K562 treated with DMSO at 1 percent for 48 hours (cell line): ENCODE results near the gene CHML. TPM values are rescaled to one million over a fixed set of nuclear protein-coding genes. Genes with fewer than 3 reads are reported as not detected.

ENCODE experiments used
- total RNA-seq: library from RNA; unstranded; fragments of 300-600 nt; gene quantifications from 2 replicates; pipeline ENCODE4 v1.2.3, GENCODE V29; 2022; ENCODE audit warnings: low replicate concordance; ENCODE audit errors: extremely low read depth

The CHML gene, protein sequence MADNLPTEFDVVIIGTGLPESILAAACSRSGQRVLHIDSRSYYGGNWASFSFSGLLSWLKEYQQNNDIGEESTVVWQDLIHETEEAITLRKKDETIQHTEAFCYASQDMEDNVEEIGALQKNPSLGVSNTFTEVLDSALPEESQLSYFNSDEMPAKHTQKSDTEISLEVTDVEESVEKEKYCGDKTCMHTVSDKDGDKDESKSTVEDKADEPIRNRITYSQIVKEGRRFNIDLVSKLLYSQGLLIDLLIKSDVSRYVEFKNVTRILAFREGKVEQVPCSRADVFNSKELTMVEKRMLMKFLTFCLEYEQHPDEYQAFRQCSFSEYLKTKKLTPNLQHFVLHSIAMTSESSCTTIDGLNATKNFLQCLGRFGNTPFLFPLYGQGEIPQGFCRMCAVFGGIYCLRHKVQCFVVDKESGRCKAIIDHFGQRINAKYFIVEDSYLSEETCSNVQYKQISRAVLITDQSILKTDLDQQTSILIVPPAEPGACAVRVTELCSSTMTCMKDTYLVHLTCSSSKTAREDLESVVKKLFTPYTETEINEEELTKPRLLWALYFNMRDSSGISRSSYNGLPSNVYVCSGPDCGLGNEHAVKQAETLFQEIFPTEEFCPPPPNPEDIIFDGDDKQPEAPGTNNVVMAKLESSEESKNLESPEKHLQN
- not detected in 2 replicates for total RNA-seq

GRCh38 chr1:241640149-241640866 lies at the start of gene CHML, which contains the start of gene OPN3:
Gene CHML, minus strand, starts transcription at chr1:241640369. Its CDS starts 4,603 bp downstream, at chr1:241635766.
Gene OPN3, minus strand, starts transcription at chr1:241640369. Its CDS starts 115 bp downstream, at chr1:241640254.

GRCh38 chr1:241652012-241652411 lies 11.8 kb upstream of the CHML start, which contains the start of gene WDR64:
Gene WDR64, plus strand, starts transcription at chr1:241652281. Its CDS starts 204 bp downstream, at chr1:241652485.

Other genes starting within 250 kb of the CHML start
- gene FH, start 120.6 kb downstream of the CHML start, total RNA-seq = not detected in 2 replicates
- not detected in 2 replicates for gene KMO, start 108.0 kb downstream of the CHML start, total RNA-seq
- not detected in 2 replicates for gene OPN3, start within 50 bp of the CHML start, total RNA-seq
- not detected in 2 replicates for gene WDR64, start 11.9 kb upstream of the CHML start, total RNA-seq
- gene EXO1, start 207.8 kb upstream of the CHML start, total RNA-seq = not detected in 2 replicates